22Rv1 (cell line): ENCODE measurements around the gene STX4.

Experiments used
- H3K27ac ChIP-seq: fragments of 450-650 bp; 2 replicates; pipeline ENCODE4 v1.5.1; 2017
- ZFX ChIP-seq: fragments of 450-650 bp; IDR thresholded peaks from 2 replicates; pipeline ENCODE4 v1.6.1; 2017; ENCODE audit warnings: antibody characterized with exemption, borderline replicate concordance
- TF ChIP-seq, protein P1 (sequence below): fragments of 450-650 bp; IDR thresholded peaks from 2 replicates; pipeline ENCODE4 v1.5.1; 2017; ENCODE audit warnings: mild to moderate bottlenecking

STX4 gene

DNA sequence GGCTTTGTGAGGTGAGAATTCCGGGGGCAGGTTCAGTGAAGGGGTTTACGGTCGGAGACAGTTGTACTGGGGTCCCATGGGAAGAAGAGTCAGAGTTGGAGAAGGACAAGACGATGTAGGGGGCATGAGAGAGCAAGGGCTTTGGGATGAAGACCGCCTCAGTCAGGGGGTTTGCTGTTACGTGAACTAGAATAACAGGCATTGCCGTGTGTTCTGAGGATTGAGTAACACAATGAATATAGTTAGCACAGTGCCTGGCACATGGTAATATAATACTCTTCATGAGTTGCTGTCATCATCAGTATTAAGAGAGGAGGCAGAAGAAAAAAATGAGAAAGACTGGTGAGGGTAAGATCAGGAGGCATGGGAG, 41.4 kb downstream of the STX4 start:
- TF ChIP-seq, protein P1, sequence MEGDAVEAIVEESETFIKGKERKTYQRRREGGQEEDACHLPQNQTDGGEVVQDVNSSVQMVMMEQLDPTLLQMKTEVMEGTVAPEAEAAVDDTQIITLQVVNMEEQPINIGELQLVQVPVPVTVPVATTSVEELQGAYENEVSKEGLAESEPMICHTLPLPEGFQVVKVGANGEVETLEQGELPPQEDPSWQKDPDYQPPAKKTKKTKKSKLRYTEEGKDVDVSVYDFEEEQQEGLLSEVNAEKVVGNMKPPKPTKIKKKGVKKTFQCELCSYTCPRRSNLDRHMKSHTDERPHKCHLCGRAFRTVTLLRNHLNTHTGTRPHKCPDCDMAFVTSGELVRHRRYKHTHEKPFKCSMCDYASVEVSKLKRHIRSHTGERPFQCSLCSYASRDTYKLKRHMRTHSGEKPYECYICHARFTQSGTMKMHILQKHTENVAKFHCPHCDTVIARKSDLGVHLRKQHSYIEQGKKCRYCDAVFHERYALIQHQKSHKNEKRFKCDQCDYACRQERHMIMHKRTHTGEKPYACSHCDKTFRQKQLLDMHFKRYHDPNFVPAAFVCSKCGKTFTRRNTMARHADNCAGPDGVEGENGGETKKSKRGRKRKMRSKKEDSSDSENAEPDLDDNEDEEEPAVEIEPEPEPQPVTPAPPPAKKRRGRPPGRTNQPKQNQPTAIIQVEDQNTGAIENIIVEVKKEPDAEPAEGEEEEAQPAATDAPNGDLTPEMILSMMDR, result no peak
- TF ChIP-seq ZFX, result no peak
- peak overlapping the region; percentile 92 for H3K27ac ChIP-seq

DNA sequence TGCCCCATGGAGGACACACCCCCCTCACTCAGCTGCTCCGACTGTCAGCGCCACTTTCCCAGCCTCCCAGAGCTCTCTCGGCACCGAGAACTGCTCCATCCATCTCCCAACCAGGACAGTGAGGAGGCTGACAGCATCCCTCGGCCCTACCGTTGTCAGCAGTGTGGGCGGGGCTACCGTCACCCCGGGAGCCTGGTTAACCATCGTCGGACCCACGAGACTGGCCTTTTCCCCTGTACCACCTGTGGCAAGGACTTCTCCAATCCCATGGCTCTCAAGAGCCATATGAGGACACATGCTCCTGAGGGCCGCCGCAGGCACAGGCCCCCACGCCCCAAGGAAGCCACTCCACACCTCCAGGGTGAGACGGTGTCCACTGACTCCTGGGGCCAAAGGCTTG, 43.0 kb downstream of the STX4 start:
- TF ChIP-seq, protein P1, result no peak
- no peak for TF ChIP-seq ZFX
- H3K27ac ChIP-seq, result no peak overlapping the region

DNA sequence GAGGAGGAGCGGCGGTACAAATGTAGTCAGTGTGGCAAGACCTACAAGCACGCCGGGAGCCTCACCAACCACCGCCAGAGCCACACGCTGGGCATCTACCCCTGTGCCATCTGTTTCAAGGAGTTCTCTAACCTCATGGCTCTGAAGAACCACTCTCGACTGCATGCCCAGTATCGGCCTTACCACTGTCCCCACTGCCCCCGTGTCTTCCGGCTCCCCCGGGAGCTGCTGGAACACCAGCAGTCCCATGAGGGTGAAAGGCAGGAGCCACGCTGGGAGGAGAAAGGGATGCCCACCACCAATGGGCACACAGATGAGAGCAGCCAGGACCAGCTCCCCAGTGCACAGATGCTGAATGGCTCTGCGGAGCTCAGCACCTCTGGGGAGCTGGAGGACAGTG, 43.7 kb downstream of the STX4 start:
- TF ChIP-seq ZFX, result no peak
- TF ChIP-seq, protein P1, result no peak
- H3K27ac ChIP-seq, result no peak overlapping the region

DNA sequence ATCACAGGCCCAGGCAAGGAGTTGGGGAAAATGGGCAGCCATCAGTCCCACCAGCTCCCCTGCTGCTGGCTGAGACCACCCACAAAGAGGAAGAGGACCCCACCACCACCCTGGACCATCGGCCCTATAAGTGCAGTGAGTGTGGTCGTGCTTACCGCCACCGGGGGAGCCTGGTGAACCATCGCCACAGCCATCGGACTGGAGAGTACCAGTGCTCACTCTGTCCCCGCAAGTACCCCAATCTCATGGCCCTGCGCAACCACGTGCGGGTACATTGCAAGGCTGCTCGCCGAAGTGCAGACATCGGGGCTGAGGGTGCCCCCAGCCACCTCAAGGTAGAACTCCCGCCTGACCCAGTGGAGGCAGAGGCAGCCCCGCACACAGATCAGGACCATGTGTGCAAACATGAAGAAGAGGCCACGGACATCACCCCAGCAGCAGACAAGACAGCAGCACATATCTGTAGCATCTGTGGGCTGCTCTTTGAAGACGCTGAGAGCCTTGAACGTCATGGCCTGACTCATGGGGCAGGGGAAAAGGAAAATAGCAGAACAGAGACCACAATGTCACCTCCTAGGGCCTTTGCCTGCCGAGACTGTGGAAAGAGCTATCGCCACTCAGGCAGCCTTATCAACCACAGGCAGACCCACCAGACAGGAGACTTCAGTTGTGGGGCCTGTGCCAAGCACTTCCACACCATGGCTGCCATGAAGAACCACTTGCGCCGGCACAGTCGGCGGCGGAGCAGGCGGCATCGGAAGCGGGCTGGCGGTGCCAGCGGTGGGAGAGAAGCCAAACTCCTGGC, 44.4 kb downstream of the STX4 start:
- TF ChIP-seq, protein P1, result no peak
- TF ChIP-seq ZFX, result no peak
- H3K27ac ChIP-seq, result no peak overlapping the region

DNA sequence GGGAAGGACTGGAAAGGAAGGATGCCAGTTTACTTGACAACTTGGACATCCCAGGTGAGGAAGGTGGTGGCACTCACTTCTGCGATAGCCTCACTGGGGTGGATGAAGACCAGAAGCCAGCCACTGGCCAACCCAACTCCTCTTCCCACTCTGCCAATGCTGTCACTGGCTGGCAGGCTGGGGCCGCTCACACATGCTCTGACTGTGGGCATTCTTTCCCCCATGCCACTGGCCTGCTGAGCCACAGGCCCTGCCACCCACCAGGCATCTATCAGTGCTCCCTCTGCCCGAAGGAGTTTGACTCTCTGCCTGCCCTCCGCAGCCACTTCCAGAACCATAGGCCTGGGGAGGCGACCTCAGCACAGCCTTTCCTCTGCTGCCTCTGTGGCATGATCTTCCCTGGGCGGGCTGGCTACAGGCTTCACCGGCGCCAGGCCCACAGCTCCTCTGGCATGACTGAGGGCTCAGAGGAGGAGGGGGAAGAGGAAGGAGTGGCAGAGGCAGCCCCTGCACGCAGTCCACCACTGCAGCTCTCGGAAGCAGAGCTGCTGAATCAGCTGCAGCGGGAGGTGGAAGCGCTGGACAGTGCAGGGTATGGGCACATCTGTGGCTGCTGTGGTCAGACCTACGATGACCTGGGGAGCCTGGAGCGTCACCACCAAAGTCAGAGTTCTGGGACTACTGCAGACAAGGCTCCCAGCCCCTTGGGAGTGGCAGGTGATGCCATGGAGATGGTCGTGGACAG, 45.4 kb downstream of the STX4 start:
- no peak overlapping the region for H3K27ac ChIP-seq
- TF ChIP-seq ZFX, result no peak
- TF ChIP-seq, protein P1, result no peak

DNA sequence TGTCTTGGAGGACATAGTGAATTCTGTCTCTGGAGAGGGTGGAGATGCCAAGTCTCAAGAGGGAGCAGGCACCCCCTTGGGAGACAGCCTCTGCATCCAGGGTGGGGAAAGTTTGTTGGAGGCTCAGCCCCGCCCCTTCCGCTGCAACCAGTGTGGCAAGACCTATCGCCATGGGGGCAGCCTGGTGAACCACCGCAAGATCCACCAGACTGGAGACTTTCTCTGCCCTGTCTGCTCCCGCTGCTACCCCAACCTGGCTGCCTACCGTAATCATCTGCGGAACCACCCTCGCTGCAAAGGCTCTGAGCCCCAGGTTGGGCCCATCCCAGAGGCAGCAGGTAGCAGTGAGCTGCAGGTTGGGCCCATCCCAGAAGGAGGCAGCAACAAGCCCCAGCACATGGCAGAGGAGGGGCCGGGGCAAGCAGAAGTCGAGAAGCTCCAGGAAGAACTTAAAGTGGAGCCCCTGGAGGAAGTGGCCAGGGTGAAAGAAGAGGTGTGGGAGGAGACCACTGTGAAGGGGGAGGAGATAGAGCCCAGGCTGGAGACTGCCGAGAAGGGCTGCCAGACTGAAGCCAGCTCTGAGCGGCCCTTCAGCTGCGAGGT, 46.1 kb downstream of the STX4 start:
- TF ChIP-seq, protein P1, result no peak
- TF ChIP-seq ZFX, result no peak
- no peak overlapping the region for H3K27ac ChIP-seq

DNA sequence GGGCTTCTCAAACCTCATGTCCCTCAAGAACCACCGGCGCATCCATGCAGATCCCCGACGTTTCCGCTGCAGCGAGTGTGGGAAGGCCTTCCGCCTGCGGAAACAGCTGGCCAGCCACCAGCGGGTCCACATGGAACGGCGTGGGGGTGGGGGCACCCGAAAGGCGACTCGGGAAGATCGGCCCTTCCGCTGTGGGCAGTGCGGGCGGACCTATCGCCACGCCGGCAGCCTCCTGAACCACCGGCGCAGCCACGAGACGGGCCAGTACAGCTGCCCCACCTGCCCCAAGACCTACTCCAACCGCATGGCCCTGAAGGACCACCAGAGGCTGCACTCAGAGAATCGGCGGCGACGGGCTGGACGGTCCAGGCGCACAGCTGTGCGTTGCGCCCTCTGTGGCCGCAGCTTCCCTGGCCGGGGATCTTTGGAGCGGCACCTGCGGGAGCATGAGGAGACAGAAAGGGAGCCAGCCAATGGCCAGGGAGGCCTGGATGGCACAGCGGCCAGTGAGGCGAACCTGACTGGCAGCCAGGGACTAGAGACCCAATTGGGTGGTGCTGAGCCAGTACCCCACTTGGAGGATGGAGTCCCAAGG, 46.8 kb downstream of the STX4 start:
- TF ChIP-seq, protein P1, result no peak
- no peak for TF ChIP-seq ZFX

More for the DNA sequence above, 46.8 kb downstream of the STX4 start:
- no peak overlapping the region for H3K27ac ChIP-seq
